ENCODE data around the gene TRIO. TPM values are rescaled to one million over a fixed set of nuclear protein-coding genes. Genes with fewer than 3 reads are reported as not detected.

Gene TRIO
- total RNA-seq, 1 experiment from 2014 or later = 150 TPM

- peak; percentile 37 for DNase-seq (ENCODE audit: low read depth, low spot score)
- in situ Hi-C loops (cut with HindIII; ENCODE audit: low pct_unique_long_range_greater_than_20kb, low sequenced_read_pairs) = no loop called here
These were observed 11.0 kb downstream of the TRIO start for GRCh38 chr5:14153932-14154731.

GRCh38 chr5:14155075-14155474 is 11.9 kb downstream of the TRIO start:
- DNase-seq (ENCODE audit: low read depth, low spot score) = no peak
- in situ Hi-C loops (cut with HindIII; ENCODE audit: low pct_unique_long_range_greater_than_20kb, low sequenced_read_pairs) = no loop called here

- DNase-seq (ENCODE audit: low read depth, low spot score) = no peak
- in situ Hi-C loops (cut with HindIII; ENCODE audit: low pct_unique_long_range_greater_than_20kb, low sequenced_read_pairs) = no loop called here
These were observed 12.6 kb downstream of the TRIO start for GRCh38 chr5:14155739-14156138.

GRCh38 chr5:14156290-14156649 is 13.1 kb downstream of the TRIO start:
- no peak for DNase-seq (ENCODE audit: low read depth, low spot score)
- in situ Hi-C loops (cut with HindIII; ENCODE audit: low pct_unique_long_range_greater_than_20kb, low sequenced_read_pairs) = no loop called here

GRCh38 chr5:14156650-14157492 is 13.7 kb downstream of the TRIO start:
- in situ Hi-C loops (cut with HindIII; ENCODE audit: low pct_unique_long_range_greater_than_20kb, low sequenced_read_pairs) = no loop called here
- DNase-seq (ENCODE audit: low read depth, low spot score) = peak; percentile 71

- in situ Hi-C loops (cut with HindIII; ENCODE audit: low pct_unique_long_range_greater_than_20kb, low sequenced_read_pairs) = no loop called here
- DNase-seq (ENCODE audit: low read depth, low spot score) = no peak
These were observed 14.3 kb downstream of the TRIO start for GRCh38 chr5:14157493-14157782.

GRCh38 chr5:14158890-14159666 is 15.9 kb downstream of the TRIO start:
- no peak for DNase-seq (ENCODE audit: low read depth, low spot score)
- in situ Hi-C loops (cut with HindIII; ENCODE audit: low pct_unique_long_range_greater_than_20kb, low sequenced_read_pairs) = no loop called here

GRCh38 chr5:14161825-14162556 is 18.8 kb downstream of the TRIO start:
- DNase-seq (ENCODE audit: low read depth, low spot score) = no peak
- in situ Hi-C loops (cut with HindIII; ENCODE audit: low pct_unique_long_range_greater_than_20kb, low sequenced_read_pairs) = no loop called here

- in situ Hi-C loops (cut with HindIII; ENCODE audit: low pct_unique_long_range_greater_than_20kb, low sequenced_read_pairs) = no loop called here
- peak; percentile 41 for DNase-seq (ENCODE audit: low read depth, low spot score)
These were observed 21.3 kb downstream of the TRIO start for GRCh38 chr5:14164164-14165163.

- peak; percentile 37 for DNase-seq (ENCODE audit: low read depth, low spot score)
- in situ Hi-C loops (cut with HindIII; ENCODE audit: low pct_unique_long_range_greater_than_20kb, low sequenced_read_pairs) = no loop called here
These were observed 22.4 kb downstream of the TRIO start for GRCh38 chr5:14165375-14166106.

- in situ Hi-C loops (cut with HindIII; ENCODE audit: low pct_unique_long_range_greater_than_20kb, low sequenced_read_pairs) = no loop called here
- DNase-seq (ENCODE audit: low read depth, low spot score) = no peak
These were observed 23.3 kb downstream of the TRIO start for GRCh38 chr5:14166437-14166836.

- DNase-seq (ENCODE audit: low read depth, low spot score) = peak; percentile 65
- in situ Hi-C loops (cut with HindIII; ENCODE audit: low pct_unique_long_range_greater_than_20kb, low sequenced_read_pairs) = no loop called here
These were observed 24.2 kb downstream of the TRIO start for GRCh38 chr5:14167211-14167845.

GRCh38 chr5:14168144-14168792 is 25.1 kb downstream of the TRIO start:
- in situ Hi-C loops (cut with HindIII; ENCODE audit: low pct_unique_long_range_greater_than_20kb, low sequenced_read_pairs) = no loop called here
- no peak for DNase-seq (ENCODE audit: low read depth, low spot score)

GRCh38 chr5:14168793-14169262 is 25.7 kb downstream of the TRIO start:
- no peak for DNase-seq (ENCODE audit: low read depth, low spot score)
- in situ Hi-C loops (cut with HindIII; ENCODE audit: low pct_unique_long_range_greater_than_20kb, low sequenced_read_pairs) = no loop called here

GRCh38 chr5:14171046-14171445 is 27.9 kb downstream of the TRIO start:
- DNase-seq (ENCODE audit: low read depth, low spot score) = no peak
- in situ Hi-C loops (cut with HindIII; ENCODE audit: low pct_unique_long_range_greater_than_20kb, low sequenced_read_pairs) = no loop called here
